NCI-H187 treated with DMSO at 0.1 percent for 48 hours (cell line): Measurements from ENCODE around the gene HPCAL1.

Experiments used
- DNase-seq: peaks from one replicate; lab custom pipeline; 2025; lab: John Stamatoyannopoulos, UW

Gene HPCAL1

DNA sequence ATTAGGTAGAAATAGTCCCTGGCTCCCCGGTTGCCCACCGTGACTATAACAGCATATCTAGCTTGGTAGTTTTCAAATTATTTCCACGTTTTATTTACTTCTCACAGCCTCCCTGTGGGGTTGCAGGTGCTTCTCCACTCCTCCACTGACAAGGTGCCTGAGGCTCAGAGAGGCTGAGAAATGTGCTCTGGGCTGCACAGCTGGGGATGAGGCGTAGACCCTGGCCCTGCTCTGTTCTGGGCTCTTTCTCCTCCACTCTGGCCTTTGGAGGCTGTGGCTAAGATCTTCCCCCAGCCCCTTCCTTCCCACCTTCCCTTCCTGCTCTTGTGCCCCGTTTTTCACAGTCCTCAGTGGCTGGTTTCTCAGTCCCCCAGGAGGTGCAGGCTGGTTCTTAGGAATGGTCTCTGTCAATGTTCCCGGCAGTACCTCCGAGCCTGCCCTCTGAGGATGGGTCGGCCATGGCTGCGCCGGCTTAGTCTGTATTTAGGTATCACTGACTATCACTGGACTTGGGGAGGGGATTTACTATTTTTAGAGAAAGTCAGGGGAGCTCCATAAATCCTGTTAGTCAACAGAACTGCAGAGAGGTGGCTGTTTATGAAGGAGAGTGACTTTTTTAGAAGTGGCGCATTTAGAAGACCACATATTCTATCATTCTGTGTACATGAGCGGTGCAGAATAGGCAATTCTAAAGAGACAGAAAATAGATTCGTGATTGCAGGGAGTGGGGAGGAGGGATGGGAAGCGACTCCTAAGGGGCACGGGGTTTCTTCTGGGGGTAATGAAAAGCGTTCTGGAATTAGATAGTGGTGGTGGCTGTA lies 35.0 kb downstream of the HPCAL1 start:
- DNase-seq: no peak

DNA sequence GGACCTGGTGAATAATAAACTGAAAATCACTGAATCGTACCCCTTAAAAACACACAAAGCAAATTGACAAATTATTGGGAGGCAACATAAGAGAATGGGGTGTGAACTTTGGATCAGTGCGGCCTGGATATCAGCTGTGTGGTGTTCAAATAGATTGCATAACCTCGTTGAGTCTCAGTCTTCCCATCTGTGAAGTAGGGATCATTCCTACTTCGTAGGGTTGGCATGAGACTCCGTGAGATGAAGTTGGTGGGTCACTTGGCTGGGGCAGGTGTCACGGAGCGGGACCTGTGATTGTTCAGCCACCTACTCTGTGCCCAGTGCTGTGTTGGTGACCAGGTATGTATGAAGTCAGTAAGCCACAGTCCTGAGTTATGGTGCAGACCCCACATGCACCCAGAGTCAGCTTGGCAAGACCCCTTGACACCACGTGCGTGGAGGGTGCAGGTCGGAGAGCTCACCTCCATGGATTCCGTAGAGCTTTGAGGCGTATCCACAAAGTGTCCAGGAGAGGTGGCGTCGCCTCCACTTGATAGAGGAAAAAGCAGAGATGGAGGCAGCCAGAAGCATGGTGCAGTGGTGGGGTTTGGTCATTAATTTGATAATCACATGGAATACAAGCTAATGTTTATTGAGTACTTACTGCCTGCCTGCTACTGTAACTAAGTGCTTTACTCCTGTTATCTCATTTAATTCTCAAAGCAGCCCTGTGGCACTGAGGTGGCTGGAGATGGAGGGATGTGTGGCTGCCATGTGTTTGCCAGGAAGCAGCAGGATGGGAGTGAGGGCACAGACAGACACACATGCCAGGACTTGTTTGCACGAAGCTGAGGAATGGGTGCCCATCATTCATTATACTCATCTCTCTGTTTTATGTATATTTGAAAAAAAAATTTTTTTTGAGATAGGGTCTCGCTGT lies 35.8 kb downstream of the HPCAL1 start:
- no peak for DNase-seq

DNA sequence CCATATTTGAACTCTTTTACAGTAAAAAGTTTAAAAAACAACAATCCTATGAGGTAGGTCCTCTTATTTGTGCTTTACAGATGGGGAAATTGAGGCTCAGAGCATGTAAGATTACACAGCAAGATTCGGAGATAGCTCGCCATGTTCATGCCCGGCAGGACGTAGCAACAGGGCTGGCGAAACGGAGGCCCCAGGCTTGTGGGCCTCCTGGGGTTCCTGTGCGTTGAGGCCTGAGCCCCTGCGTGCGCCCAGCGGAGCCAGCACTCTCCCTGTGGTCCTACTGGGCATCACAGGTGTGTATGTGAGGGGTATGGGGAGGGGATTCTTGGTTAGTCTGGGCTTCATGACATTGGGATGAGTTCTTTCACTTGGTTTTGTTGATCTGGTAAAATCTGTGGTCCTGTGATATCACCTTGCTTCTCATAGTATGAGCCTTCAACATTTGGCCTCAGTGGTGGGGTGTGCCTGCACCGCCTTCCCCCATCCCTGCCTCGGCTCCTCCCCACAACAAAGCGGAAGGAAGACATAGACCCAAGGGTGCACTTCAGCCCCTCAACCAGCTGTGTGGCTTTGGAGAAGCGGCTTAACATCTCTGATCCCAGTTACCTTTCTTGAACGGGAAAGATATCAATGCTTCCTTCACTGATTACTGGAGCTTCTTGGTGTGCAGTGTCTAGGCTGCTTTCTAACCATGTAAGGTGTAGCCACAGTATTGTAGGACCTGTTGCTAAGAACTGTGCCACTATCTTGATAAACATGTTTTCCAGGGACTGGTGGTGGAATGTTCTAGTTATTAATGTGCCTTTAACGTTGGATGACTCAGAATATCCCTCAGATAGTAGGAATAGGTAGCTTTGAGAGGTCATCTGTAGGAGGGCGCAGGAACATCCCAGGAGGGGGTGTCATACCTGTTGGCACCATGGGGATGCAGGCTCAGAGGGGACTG lies 37.2 kb downstream of the HPCAL1 start:
- no peak for DNase-seq

DNA sequence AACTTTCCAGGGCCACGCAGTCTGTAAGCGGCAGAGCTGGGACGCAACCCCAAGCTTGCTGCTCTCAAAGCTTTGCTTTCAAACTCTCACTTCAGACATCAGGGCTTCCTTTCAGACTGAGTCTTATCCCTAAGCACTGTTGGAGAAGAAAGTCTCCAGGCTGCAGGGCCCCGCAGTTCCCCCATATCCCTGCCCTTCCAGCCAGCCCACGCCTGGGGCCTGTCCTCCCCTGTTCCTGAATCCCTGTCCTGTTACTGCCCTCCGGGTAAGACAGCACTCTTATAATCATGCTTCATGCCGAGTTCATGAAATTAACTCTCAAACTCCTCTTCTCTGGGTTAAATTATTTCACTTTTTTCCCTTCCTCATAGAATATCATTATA lies 37.9 kb downstream of the HPCAL1 start:
- DNase-seq: no peak

DNA sequence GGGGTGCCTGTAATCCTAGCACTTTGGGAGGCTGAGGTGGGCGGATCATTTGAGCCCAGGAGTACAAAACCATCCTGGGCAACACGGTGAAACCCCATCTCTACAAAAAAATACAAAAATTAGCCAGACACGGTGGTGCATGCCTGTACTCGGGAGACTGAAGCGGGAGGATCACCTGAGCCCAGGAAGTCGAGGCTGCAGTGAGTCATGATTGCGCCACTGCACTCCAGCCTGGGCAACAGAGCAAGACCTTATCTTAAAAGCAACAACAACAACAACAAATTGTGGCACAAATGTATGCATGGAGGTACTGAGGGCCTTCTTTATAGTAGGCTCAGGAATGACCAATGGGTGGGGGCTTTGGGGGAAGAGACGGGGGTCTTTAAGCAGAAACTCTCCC lies 38.5 kb downstream of the HPCAL1 start:
- no peak for DNase-seq

DNA sequence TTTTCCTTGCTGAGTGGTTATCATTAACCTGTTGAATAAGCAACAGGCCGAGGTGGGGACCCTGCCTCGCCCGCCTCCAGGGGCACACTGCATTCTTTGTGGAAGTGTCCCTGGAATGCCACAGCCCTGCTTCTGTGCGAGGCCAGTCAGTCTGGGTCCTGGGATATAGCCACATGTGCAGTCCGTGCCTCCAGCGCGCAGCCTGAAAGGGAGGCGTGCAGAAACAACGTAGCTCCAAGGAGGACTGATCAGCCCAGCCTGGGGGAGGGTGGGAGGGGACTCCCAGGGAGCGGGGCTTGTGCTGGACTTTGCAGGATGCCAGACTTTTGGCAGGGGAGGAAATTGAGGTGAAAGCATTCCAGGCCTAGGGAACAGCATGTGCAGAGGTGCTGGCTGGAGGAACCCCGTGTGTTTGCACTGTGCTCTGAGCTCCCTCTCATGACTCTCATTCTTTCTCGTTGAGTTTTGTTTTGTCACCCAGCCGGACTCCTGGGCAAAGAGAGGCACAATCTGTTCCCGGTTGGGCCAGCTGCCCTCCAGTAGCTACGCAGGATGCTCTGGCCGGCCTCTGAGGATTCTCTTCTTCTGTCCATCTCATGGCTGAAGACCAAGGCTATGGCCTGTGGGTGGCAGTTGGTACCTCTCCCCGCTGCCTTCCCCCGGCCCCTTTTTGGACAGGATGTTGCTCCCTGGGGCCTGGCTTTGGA lies 39.7 kb downstream of the HPCAL1 start:
- no peak for DNase-seq

DNA sequence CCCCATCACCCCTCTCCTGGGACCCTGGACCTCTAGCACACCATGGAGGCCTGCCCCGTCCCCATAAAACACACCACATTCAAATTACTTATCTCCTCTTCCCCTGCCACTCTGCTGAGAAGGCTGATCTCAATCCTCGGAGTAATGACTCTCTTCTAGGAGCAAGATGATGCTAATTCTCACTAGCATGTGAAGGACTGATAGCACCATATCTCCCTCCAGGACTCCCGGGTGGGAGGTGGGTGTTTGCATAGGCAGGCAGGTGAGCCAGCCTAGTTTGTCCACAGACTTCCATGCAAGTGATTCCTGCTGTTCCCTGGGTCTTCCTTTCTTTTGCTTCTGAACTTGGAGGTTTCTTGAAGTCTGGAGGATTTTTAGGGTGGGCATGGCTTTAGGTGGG lies 40.5 kb downstream of the HPCAL1 start:
- DNase-seq: no peak

DNA sequence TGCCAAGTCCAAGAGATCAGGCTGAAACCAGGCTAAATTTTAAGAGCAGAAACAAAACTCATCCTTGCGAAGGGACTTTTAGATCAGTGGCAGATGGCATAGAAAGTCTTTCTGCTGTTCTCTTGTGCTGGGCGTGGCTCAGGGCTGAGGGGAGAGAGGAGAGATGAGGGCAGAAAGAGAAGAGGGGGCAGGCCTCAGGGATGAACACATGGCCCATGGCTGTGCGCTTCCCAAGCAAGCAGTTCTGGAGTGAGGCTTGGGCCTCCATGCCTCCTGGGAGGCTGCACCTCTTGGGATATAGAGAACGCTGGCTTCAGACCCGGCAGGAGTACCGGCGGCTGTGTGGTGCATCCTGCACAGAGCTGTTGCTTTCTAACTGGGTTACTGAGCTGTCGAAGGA lies 41.0 kb downstream of the HPCAL1 start:
- DNase-seq: no peak

DNA sequence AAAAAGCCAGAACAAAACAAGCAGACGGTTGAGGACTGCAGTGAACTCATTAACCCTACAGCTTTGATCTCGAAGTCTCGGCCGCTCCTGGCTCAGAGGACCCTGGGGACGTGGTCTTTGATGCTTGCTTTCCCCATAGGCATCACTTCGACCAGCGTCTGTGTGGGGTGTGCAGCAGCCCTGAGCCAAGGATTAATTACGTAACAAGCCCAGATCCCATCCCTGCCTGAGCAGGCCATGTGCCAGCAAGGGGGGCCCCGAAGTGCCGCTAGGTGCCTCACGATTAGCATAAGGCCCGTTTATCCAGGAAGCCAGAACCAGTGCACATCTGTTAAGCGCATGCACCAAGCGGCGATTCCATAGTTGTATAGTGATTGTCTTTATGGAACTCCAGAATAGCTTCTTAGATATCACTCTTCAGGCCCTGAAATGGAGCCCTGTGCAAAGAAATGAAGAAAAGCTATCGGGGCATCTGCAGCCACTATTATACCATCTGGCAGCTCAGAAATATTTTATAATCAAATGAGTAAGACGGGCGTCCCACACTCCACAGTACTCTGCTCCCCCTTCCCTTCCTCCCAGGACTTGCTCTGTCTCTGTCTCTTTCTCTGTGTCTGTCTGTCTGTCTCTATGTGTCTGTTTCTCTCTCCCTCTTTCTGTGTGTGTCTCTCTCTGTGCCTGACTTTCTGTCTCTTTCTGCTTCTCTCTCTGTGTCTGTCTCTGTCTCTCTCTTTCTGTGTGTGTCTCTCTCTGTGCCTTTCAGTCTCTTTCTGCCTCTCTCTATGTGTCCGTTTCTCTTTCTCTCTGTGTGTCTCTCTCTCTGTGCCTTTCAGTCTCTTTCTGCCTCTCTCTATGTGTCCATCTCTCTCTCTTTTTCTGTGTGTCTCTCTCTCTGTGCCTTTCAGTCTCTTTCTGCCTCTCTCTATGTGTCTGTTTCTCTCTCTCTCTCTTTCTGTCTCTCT lies 41.7 kb downstream of the HPCAL1 start:
- DNase-seq: no peak

DNA sequence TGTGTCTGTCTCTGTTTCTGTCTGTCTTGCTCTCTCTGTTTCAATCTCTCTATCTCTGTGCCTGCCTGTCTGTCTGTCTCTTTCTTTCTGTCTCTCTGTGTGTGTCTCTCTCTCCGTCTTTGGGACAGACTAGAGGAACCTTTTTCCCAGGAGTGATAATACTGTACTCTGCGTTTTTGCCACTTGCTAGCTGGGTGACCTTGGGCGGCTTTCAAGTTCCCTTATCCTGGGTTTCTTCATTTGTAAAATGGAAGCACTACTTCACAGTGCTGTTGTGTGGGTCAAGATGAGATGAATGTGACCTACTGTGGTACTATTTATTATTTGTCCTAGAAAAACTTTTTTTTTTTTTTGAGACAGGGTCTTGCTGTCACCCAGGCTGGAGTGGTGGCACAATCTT lies 42.4 kb downstream of the HPCAL1 start:
- no peak for DNase-seq

DNA sequence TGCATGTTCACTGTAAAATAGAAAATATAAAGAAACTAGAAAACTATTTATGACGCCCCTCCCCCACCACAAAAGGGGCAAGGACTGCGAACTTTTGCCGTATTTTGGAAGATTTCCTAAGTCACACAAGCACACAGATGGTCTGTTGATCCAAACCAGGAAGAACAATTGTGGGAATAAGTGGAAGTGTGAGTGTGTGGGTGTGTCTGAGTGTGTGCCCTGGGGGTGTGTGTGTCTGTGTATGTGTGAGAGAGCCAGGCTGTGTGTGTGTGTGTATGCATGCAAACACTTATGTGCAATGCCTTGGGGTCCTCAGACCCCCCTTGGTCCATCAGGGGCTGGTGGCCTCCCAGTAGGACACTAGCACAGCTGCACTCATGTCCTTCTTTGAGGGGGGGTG lies 43.1 kb downstream of the HPCAL1 start:
- no peak for DNase-seq

DNA sequence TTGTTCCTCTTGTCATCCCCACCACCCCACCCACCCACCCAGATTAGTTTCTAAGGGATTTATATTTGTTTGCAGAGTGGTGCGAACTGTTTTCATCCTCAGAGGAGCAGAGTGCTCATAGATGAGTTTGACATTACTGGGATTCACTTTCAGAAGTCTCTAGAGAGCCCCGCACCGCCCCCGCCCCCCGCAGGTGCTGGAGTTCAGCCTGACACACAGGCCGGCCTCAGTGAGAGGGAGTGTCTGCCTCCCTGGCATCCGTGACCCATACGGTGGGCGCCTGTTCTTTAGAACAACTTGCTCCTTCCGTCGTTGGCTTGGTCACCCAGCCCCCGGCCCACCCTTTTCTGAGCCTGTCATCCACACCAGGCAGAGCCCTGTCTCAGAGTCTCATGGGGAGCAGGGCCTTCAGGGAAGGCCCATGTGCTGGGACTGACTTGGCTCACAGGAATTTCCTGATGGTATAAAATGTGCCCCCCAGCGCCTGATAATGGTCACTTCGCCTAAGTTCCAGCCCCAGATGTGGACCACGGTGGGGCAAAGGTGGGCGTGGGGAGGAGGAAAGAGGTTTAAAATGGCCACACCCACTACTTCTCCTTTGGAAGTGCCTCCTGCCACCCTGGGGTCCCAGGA lies 44.3 kb downstream of the HPCAL1 start:
- DNase-seq: no peak

DNA sequence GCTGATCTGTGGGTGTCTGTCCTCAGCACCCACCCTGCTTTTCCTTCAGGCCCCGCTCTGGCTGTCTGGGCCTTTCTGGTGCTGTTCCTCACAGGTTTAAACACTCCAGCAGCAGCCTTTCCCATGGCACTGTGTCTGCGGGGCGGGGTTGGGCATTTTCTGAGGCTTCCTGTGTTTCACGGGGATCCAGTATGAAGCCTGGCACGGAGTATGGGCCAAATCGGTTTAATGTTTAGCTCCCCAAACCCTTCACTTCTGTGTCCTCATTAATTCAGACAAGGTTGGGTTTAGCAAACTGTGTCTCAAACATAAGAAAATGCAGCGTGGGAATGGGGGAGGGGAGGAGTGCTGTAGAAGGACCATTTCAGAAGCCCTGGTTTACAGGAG lies 44.9 kb downstream of the HPCAL1 start:
- DNase-seq: no peak

DNA sequence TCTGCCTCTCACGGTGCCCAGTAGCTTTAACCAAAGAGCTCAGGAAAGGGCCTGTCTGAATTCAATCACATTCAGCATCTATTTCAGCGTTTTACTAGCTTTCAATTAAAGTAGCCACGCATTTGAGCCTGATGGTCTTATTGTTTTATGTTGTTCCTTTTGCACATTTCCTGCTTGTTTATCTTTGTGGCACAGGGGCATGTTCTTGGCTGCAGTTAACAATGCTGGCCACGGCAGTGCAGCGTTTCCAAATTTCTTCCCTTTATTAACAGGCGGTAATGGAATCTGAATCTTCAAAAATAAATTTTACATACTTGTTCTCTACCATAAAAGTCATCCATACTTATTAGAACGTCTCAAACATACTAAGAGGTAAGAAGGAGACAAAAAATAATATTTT lies 46.2 kb downstream of the HPCAL1 start:
- DNase-seq: no peak

DNA sequence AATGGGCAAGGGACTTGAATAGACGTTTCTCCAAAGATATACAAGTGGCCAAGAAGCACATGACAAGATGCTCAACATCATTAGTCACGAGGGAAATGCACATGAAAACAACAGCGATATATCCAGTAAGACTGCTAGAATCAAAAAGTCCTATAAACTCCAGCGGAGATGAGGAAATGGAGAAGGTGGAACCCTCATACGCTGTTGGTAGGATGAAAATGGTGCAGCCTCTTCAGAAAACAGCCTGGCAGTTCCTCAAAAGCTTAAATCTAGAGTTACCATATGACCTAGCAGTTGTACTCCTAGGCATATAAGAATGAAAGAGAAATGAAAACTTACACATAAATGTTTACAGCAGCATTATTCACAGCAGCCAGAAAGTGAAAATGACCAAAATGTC lies 48.1 kb downstream of the HPCAL1 start:
- DNase-seq: no peak

DNA sequence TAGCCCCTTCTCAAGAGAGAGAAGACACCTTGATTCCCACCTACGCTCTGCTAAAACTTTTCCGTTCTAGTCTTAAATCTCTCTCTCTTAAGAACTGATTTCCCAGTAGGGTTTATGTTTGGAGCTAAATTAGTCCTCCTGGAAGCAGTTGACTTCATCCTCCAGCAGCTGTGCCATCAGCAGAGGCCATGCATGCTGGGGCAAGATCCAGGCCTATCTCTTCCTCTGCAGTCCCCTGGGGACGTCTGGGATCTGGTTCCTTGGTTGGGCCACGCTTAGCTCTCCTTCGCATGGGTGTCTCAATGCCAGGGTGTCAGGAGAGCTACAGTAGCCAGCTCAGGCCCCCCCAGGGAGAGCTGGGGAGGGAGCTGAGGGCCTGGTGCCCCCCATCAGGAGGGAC lies 49.7 kb downstream of the HPCAL1 start:
- DNase-seq: no peak

DNA sequence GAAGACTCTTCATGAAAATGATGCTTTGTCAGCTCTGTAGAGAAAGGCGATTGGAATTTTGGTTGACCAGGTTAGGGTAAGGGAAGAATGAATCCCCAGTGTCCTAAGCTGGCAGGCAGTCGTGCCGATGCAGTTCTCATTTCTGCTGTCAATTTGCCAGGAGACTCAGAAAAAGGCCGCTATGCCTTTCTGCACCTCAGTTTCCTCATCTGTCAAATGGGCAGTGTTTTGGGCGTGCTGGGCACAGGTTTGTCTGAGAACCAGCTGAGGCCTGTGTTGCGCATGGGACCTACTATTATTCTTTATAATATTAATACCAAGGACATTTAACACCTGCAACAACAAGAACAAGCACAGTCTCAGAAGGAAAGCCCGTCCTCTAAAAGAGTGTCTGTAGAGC lies 50.3 kb downstream of the HPCAL1 start:
- DNase-seq: no peak

DNA sequence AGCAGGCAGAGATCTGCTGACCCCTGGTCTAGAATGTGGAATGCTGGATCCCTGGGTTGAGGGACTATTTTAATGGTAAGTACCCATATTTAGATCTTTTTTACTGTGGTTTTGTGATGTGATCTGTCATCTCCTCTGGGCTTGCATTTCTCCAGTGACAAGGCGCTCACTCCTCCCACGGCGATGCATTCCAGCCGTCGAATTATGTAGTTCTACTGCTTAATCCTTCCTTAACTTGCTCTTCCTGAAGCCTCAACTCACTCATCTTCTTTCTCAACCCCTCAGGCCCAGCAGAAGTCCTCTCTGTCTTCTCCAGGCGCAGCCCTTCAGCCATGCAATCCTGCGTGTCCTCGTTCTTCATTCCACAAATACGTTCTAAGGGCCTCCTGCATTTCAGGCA lies 51.2 kb downstream of the HPCAL1 start:
- no peak for DNase-seq

DNA sequence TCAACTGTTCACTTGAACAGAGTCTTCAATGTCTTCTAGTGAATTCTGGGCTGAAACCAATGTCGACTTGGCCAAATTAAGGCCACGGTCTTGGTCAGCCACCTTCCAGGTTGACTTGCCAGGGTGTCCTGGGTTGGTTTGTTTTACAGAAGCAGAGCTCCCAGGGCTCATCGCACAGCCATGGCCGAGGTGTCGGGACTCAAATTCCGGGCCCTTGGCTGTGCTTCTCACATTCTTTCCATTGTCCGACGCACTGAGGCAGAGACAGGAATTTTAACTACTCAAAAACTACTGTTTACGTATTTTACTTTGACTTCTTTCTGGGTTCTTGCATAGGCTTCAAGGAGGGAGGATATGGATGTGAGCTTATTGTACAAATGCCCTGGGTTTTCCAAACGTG lies 51.7 kb downstream of the HPCAL1 start:
- no peak for DNase-seq
